Fibroblast of skin of scalp (primary cell): ENCODE data around the gene RHBDD3.

Source experiments
- DNase-seq: peaks from one replicate; pipeline ENCODE4 v3.0.0-alpha.2; 2013

The RHBDD3 gene

DNA sequence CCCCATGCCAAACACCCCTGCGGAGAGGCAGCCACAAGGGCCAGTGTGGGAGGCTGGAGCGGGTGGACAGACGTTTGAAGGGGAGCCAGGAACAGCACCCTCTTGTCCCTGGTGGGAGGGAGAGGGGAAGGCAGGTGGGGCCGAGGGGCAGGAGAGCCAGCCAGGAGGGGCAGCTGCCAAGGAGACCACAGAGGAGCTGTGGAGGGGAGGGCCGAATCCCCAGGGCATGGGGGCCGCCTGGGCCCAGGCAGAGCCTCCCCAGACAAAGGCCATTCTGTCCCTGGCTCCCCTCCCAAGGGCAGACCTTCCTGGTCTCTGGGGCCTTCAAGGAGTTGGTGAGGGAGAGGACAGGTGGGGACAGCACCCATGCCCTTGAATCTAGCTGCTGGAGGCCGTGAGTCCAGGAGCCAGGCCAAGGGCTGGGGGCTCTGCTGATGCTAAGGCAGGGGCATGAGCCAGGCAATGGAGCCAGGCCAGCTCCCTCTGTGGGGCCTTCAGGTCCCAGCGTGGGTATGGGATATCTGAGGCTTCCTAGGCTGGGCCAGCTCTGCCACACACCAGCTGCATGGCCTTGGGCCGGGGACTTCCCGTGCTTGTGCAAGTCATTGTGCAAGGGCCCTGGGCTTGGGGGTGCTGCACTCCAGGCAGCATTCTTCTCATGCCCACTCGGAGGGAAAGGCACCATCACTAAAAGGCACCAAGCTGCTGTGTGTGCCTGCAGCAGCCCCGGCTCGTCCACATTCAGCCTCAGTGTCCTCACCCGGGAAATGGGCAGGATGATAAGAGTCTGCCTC lies 50.7 kb downstream of the RHBDD3 start:
- DNase-seq: no peak

DNA sequence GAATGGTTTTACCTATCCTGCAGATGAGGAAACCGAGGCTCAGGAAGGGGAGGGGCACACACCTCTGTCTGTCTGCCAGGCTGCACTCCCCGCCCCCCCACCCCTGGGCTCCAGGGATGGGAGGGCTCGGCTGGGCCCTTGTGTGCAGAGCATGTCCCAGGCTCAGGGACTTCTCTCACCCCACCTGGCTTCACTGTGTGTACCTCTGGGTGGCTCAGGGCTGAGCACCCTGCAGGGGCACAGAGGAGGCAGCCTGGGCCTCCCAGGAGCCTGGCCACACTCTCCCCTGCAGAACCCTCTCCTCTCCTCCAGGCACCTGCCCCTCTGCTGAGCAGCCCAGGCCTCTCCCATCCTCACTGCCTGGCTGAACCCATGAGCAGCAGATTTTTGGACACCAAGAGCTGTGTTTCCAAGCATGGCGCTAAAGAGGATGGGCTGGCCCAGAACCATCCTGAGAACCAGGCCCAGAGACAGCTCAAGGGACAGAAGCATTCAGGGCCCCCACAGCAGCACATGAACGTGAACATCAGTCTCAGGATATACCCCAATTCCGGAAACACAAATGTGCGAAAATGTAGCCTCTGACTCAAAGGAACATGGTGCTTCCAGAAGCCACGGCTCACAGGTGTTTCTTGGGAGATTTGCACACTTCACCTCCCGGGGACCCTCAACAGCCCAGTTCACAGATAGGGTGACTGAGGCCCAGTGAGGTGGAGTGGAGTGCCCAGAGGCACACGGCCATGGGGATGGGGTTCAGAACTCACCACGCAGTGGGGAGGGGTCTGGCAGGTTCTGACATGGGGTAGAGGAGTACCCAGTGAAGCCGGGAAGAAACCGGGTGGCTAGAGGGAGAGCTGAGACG lies 51.5 kb downstream of the RHBDD3 start:
- no peak for DNase-seq

DNA sequence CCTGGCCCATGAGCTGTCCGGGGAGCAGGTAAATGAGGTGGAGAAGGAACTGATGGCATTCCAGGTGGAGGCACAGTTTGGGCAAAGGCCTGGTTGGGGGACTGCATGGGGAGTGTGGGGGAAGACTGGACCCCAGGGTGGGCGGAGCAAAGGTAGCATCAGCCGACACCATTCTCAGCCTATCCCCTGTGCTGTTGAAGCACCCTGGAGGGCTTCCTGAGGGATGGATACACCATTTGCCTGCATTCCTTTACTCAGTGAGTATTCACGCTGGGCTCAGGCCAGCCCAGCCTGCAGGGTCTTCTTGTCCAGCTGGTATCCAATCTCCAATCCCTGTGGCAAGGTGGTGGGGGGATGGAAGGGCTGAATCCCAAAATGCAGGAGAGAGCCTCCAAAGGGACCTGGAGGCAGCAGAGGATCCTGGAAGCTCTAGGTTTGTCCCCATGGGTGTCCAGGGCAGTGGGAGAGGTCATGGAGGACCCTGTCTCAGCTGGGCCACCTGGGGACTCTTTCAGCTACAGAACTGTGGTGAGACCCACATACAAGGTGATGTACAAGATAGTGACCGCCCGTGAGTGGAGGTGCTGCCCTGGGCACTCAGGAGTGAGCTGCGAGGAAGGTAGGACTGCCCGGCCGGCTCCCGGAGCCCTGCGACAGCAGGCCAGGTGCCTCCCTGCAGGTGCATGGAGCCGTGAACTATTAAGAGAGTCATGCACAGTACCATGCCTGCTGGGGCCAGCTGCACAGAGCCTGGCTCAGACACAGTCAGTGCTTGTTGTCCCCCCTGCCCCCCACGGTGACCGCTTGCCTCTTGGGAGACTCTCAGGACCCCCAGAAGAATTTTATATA lies 52.5 kb downstream of the RHBDD3 start:
- no peak for DNase-seq

DNA sequence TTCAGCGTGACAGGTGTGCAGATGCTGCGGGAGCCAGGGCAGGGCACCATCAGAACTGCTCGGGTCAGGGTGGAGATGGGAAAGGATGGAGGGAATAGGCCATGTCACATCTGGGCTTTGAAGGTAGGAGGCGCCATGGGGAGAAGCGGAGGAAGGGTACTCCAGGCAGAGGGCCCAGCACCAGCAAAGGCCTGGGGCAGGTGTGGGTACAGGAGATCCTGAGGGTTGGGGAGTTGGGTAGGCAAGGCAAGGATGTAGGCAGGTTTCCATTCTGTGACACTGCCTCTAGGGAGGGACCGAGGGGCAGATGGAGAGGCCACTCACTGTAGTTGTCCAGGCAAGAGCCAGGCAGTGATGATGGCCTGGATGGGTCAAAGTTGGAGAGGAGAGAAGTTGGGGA lies 53.5 kb downstream of the RHBDD3 start:
- DNase-seq: no peak

DNA sequence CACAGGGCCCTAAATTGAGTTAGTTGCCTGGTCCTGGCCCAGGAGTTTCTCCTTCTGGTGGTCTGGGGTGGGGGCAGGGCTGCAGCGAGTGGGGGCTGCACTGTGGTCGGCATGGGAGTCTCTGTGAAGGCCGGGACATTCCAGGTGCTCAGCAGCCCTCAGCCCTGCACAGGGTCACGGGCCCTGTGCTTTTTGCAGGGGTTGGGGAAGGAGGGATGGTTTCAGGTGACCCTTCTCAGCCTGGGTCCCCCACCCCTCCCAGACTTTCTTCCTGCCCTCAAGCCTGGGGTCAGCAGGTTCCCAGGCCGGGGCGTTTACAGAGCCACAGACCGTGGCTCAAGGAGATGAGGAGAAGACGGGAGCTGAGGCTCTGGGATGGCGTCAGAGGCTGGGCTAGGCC lies 54.3 kb downstream of the RHBDD3 start:
- no peak for DNase-seq

DNA sequence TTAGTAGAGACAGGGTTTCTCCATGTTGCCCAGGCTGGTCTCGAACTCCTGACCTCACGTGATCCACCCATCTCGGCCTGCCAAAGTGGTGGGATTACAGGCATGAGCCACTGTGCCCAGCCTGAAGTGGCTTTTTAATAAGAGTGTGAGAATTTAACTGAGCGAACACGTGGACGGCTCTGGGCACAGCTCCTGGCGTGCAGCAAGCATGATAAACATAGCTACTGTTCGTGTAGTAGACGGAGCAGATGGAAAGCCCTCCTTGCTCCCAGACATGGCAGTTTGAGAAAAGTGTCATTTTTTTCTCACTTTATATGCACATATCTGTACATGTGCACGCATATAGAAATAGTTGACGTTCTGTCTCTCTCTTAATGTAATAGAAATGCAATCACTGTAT lies 55.0 kb downstream of the RHBDD3 start:
- DNase-seq: no peak

DNA sequence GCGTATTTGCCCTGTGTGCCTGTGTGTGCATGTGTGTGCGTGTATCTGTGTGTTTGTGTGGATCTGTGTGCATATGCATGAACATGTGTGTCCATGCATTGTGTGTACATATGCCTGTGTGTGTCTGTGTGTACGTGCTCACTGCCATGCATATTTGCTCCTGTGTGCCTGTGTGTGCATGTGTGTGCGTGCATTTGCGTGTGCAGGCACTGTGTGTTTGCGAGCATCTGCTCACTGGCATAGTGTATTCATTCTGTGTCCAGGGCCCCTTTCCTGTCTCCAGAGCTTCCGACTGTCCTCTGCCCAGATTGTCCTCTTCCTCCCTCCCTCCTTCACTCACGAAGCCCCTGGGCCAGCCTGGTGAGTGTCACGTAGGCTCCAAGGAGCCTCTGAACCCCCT lies 56.3 kb downstream of the RHBDD3 start:
- DNase-seq: no peak

DNA sequence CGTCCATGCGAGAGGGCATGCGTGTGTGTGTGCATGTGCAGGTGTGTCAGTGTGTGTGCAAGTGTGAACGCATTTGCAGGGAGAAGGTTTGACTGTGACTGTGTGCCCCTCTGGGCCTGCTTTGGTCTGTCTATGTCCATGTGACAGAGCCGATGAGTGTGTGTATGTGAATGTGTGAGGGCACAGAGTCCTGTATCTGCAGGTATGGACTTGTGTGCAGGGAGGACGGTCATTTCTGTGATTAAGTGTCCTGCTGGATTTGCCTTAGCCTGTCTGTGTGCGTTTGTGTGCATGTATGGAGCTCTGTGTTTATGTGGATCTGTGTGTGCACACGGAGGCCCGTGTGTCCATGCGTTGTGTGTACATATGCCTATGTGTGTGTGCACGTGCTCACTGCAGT lies 56.7 kb downstream of the RHBDD3 start:
- no peak for DNase-seq
